ENCODE data around the gene VCX.

DNA sequence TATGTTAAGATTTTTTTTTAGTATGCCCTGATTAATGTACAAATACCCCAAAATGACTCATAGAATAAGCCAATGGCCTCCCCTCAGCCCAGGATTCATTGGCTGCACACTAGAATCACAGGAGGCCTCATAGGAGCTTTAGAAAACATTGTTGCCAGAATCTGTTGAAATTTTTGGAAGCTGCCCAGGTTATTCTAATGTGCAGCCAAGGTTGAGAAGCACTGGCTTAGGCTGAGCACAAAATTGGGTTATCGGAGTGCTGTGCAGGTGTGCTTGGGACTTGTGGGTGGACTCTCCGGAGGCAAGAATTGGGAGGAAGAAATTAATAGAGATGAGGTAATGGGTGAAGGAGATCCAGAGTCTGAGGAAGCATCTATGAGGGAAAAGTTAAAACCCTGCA, 41.3 kb upstream of the VCX start:
- no peak for TF ChIP-seq EZH2 (IDR thresholded peaks at IDR 0.05; ENCODE audit: insufficient read depth, poor library complexity, severe bottlenecking)
- no peak for TF ChIP-seq EZH2phosphoT487 (IDR thresholded peaks at IDR 0.05; ENCODE audit: insufficient read depth, low read depth)

Measured in GM23248 (cell line).